Spleen (tissue), 11 donors: Measurements from ENCODE around the gene ZNF568. TPM values are rescaled to one million over a fixed set of nuclear protein-coding genes. Genes with fewer than 3 reads are reported as not detected.

Source experiments
- DNase-seq: peaks from one replicate; pipeline ENCODE4 v3.0.0-alpha.2; 2020
- H3K27ac ChIP-seq, 8 donors: fragments of 200-600 bp; sonication (generic) in 7 of 8; 1 replicate in 4 of 8; 2 replicates in 4 of 8; pipeline versions ENCODE4 v1.5.0 to v1.8.0; 2016 to 2021; ENCODE audit warnings: inconsistent platforms in 4 of 8, mild to moderate bottlenecking in 4 of 8, moderate library complexity in 1 of 8
- H3K27me3 ChIP-seq, 7 donors: fragments of 200-600 bp; sonication (generic) in 6 of 7; replicated peaks in 1 of 7; 1 replicate in 4 of 7; 2 replicates in 3 of 7; pipeline versions ENCODE4 v1.5.0 to v1.8.0; 2016 to 2021; ENCODE audit warnings: inconsistent platforms in 3 of 7, mild to moderate bottlenecking in 1 of 7
- H3K36me3 ChIP-seq, 6 donors: fragments of 200-600 bp; sonication (generic) in 5 of 6; 1 replicate in 4 of 6; 2 replicates in 2 of 6; pipeline versions ENCODE4 v1.5.0 to v1.8.0; 2016 to 2021; ENCODE audit warnings: inconsistent platforms in 2 of 6
- H3K4me1 ChIP-seq, 6 donors: fragments of 200-600 bp; sonication (generic) in 5 of 6; 1 replicate in 3 of 6; 2 replicates in 3 of 6; pipeline versions ENCODE4 v1.5.0 to v1.8.0; 2016 to 2021; ENCODE audit warnings: inconsistent platforms in 3 of 6
- H3K4me3 ChIP-seq, 8 donors: fragments of 200-600 bp; sonication (generic) in 7 of 8; 1 replicate in 4 of 8; 2 replicates in 4 of 8; pipeline versions ENCODE4 v1.5.0 to v1.8.0; 2016 to 2021; ENCODE audit warnings: inconsistent platforms in 4 of 8, mild to moderate bottlenecking in 4 of 8, moderate library complexity in 2 of 8
- H3K9me3 ChIP-seq, 8 donors: fragments of 200-600 bp; sonication (generic) in 7 of 8; 1 replicate in 4 of 8; 2 replicates in 4 of 8; pipeline versions ENCODE4 v1.5.0 to v1.8.0; 2016 to 2021; ENCODE audit warnings: inconsistent platforms in 4 of 8
- CTCF ChIP-seq, 11 experiments: fragments of 200-600 bp in 7 of 11; fragments of 450-650 bp in 4 of 11; sonication (generic) in 4 of 11; IDR thresholded peaks in 8 of 11; conservative IDR thresholded peaks in 3 of 11; 1 replicate in 7 of 11; 2 replicates in 4 of 11; pipeline versions ENCODE4 v1.4.0 to v1.8.0; 2016 to 2021; ENCODE audit warnings: antibody characterized with exemption in 11 of 11, inconsistent platforms in 4 of 11, mild to moderate bottlenecking in 1 of 11
- POLR2A ChIP-seq, 3 donors: fragments of 450-650 bp; IDR thresholded peaks; one replicate each; pipeline ENCODE4 v1.5.1; 2017; ENCODE audit warnings: antibody characterized with exemption in 3 of 3, mild to moderate bottlenecking in 1 of 3
- POLR2AphosphoS5 ChIP-seq, 3 donors: sonication (generic); formaldehyde crosslinking; IDR thresholded peaks; one replicate each; pipeline ENCODE4 v1.5.1; 2017; ENCODE audit warnings: antibody characterized with exemption in 3 of 3
- WGBS, 5 donors: extraction: QIAGEN DNeasy Blood & Tissue Kit in 3 of 5; methylation state at CpG; one replicate each; pipeline versions ENCODE4 v1.1.5 to v1.1.7; 2013 to 2018; 5-methylcytosine and 5-hydroxymethylcytosine counted together
- intact Hi-C: fragments of 100-400 bp; cut with DNase I; formaldehyde crosslinking; loops from one replicate; pipeline ENCODE4 v1.15.0; 2023; ENCODE audit warnings: low total_unique reads
- polyA plus RNA-seq, 3 donors: library from polyadenylated mRNA; stranded (reverse); fragments of 200-250 nt; gene quantifications; one replicate each; pipeline ENCODE4 v1.2.1, GENCODE V29; 2013
- total RNA-seq, 7 donors: library from RNA; depleted of rRNA in 3 of 7; stranded (reverse); fragments of >200 nt in 3 of 7; fragmentation: NEBNext Ultra II Directional in 4 of 7; extraction: Animal tissue kit (Norgen Biotek cat#: 25700) in 4 of 7; gene quantifications; one replicate each; pipeline versions ENCODE4 v1.1.0 to v1.2.1, GENCODE V29; 2016 to 2021
- donor health status: healthy with polysubstance abuse.
- donor health status: DM: no; HTN: no; CAD: no; lungs with moderate emphysema.
- donor health status: DM: no; HTN: no; CAD: no.
- donor health status: Bipolar disorder and iron deficiency.
- donor health status: healthy.
- donor health status: DM: no; HTN: no; CAD: no.
- donor health status: DM: yes; HTN: yes; CAD: no.

Gene ZNF568
- total and polyA plus RNA-seq, 10 donors: 2.7 to 16.8 (median 11.2) TPM

- DNase-seq: no peak
- TF ChIP-seq POLR2A (IDR thresholded peaks at IDR 0.05) (no peak), CTCF (IDR thresholded peaks at IDR 0.05 in 8 of 11, conservative IDR thresholded peaks at IDR 0.05 in 3 of 11) (no peak), POLR2AphosphoS5 (IDR thresholded peaks at IDR 0.05) (no peak)
- Histone ChIP-seq H3K4me3 (no peak overlapping the region), H3K4me1 (no peaks in the 10 kb centered on the region), H3K36me3 (peaks cover 0 to 72% (median 4%) of the 10 kb centered on the region in 6 donors), H3K27ac (peak overlapping the region in 5 of 8 donors; percentile 56 to 81 (median 76)), H3K9me3 (peaks cover 0 to 96% (median 75%) of the 10 kb centered on the region in 8 donors), H3K27me3 (no peaks in the 10 kb centered on the region)
- 61 to 70% (median 69%) methylated on average over 2 of the region's 2 CpGs for WGBS, 5 donors
- intact Hi-C loops: no loop called here
These were observed 70.0 kb downstream of the ZNF568 start for GRCh38 chr19:36986131-36986530.

- H3K4me3 ChIP-seq: no peak overlapping the region
- intact Hi-C loops: no loop called here
- TF ChIP-seq POLR2A (IDR thresholded peaks at IDR 0.05): no peak
- TF ChIP-seq POLR2AphosphoS5 (IDR thresholded peaks at IDR 0.05): no peak
- no peak for TF ChIP-seq CTCF (IDR thresholded peaks at IDR 0.05 in 8 of 11, conservative IDR thresholded peaks at IDR 0.05 in 3 of 11)
- peak overlapping the region in 5 of 8 donors; percentile 56 to 81 (median 76) for H3K27ac ChIP-seq
- H3K36me3 ChIP-seq: peaks cover 0 to 72% (median 7%) of the 10 kb centered on the region in 6 donors
- H3K27me3 ChIP-seq: no peaks in the 10 kb centered on the region
- WGBS, 5 donors: 60 to 72% (median 65%) methylated on average over 7 of the region's 7 CpGs
- DNase-seq: no peak
- H3K9me3 ChIP-seq: peaks cover 0 to 100% (median 79%) of the 10 kb centered on the region in 8 donors
- H3K4me1 ChIP-seq: no peaks in the 10 kb centered on the region
These were observed 70.5 kb downstream of the ZNF568 start for GRCh38 chr19:36986601-36987000.

GRCh38 chr19:36987091-36987490 lies 71.0 kb downstream of the ZNF568 start:
- no peaks in the 10 kb centered on the region for H3K27me3 ChIP-seq
- TF ChIP-seq POLR2A (IDR thresholded peaks at IDR 0.05): no peak
- peak in 1 of 3 donors; percentile 45 for TF ChIP-seq POLR2AphosphoS5 (IDR thresholded peaks at IDR 0.05)
- intact Hi-C loops: no loop called here
- no peaks in the 10 kb centered on the region for H3K4me1 ChIP-seq
- peak overlapping the region in 7 of 8 donors; percentile 41 to 81 (median 74) for H3K27ac ChIP-seq
- WGBS, 5 donors: 43 to 68% (median 58%) methylated on average over 3 of the region's 3 CpGs
- no peak overlapping the region for H3K4me3 ChIP-seq
- H3K36me3 ChIP-seq: peaks cover 0 to 72% (median 12%) of the 10 kb centered on the region in 6 donors
- no peak for DNase-seq
- peaks cover 0 to 100% (median 83%) of the 10 kb centered on the region in 8 donors for H3K9me3 ChIP-seq

GRCh38 chr19:36997152-36997842 lies 81.2 kb downstream of the ZNF568 start:
- Histone ChIP-seq H3K4me1 (no peaks in the 10 kb centered on the region), H3K27ac (no peak overlapping the region), H3K27me3 (no peaks in the 10 kb centered on the region), H3K36me3 (peaks cover 7 to 58% (median 47%) of the 10 kb centered on the region in 6 donors), H3K9me3 (peaks cover 0 to 100% (median 96%) of the 10 kb centered on the region in 8 donors), H3K4me3 (no peak overlapping the region)
- no peak for DNase-seq
- no peak for TF ChIP-seq POLR2A (IDR thresholded peaks at IDR 0.05)
- no peak for TF ChIP-seq CTCF (IDR thresholded peaks at IDR 0.05 in 8 of 11, conservative IDR thresholded peaks at IDR 0.05 in 3 of 11)
- TF ChIP-seq POLR2AphosphoS5 (IDR thresholded peaks at IDR 0.05): no peak
- WGBS, 5 donors: 88 to 89% (median 88%) methylated on average over 8 of the region's 8 CpGs
- intact Hi-C loops: no loop called here
